RCC 7860 (cell line): ENCODE measurements around the gene ETNK1.

Experiments used
- DNase-seq: peaks from one replicate; pipeline ENCODE4 v3.0.0-alpha.2; 2015; ENCODE audit warnings: low spot score
- FAIRE-seq: peaks from 2 replicates; lab custom pipeline; 2012; peaks lifted over from hg19 to GRCh38; lab: Jason Lieb, UNC

ETNK1 gene

DNA sequence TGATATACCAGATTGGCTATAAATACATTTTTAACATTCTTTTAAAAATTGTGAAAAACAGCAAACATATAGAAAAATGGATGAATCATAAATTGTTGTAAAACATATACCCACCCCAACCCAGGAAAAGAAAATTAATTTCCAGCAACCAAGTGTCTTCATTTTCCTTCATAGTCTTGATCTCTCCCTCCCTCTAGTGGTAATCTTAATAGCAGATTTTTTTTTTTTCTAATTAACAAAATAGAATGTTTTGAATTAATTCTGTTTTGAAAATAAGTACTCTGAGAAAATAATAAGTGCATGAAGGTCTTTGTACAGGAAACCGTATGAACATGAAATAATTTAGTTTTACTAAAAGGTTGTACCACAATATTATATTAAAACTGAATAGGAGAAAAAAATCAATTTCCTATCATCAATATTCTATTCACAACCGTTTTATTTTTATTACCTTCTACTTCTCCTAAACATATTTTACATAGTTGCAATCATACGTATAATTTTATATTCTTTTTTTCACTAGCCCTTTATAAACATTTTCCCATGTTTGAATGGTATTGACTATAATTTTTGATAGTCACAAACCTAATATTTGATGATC is 7.0 kb downstream of the ETNK1 start:
- DNase-seq (no peak), FAIRE-seq (peak; percentile 80)

DNA sequence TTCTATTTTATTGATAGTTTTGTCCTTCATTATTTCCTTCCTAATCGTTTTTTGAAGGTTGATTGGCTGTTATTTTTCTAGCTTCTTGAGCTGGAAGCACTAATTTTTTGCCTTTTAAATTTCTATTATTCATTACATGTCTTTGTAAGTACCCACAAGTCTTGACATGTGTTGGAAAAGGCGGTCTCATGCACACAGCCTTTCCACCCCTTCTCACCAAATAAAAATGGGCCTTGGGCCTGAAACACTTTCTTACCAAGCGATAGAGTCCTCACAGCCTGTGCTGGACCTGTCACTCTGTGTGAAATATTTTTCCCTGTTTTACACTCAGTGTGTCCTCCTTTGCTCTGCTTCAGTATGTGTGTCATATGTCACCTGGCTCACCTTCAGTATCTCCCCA is 9.9 kb downstream of the ETNK1 start:
- FAIRE-seq (no peak), DNase-seq (no peak)

DNA sequence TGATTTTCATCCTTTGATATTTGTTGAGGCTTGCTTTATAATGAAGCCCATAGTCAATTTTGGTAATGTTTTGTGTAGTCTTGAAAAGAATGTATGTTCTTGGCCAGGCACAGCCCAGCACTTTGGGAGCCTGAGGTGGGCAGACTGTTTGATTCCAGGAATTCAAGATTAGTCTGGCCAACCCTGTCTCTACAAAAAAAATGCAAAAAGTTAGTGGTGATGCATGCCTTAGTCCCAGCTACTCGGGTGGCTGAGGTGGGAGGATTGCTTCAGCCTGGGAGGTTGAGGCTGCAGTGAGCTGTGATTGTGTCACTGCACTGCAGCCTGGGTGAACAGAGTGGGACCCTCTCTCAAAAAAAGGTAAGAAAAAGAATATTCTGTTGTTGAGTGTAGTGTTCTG is 10.8 kb downstream of the ETNK1 start:
- DNase-seq (no peak), FAIRE-seq (no peak)

DNA sequence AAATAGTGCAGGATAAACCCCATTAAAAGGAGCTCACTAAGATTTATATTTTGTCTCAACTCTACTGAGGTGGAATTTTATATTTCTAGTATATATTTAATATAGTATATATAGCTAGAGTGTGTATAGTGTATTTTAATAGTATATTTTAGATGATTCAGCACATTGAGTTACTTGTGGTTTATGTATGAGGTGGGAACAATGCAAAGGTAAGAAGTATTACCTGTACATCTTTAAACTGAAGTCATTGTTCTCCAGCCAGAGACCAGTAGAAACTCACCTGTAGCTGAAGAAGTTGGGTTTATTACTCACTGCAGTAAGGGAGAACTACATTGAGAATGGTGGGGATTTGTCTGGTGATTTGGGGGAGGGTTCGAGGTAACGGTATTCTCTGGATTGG is 15.9 kb downstream of the ETNK1 start:
- DNase-seq (no peak), FAIRE-seq (no peak)

GRCh38 chr12:22641353-22642053 is 16.5 kb downstream of the ETNK1 start:
- DNase-seq: no peak
- no peak for FAIRE-seq

- no peak for DNase-seq
- FAIRE-seq: no peak
Measured at GRCh38 chr12:22648668-22649067, 23.7 kb downstream of the ETNK1 start.

DNA sequence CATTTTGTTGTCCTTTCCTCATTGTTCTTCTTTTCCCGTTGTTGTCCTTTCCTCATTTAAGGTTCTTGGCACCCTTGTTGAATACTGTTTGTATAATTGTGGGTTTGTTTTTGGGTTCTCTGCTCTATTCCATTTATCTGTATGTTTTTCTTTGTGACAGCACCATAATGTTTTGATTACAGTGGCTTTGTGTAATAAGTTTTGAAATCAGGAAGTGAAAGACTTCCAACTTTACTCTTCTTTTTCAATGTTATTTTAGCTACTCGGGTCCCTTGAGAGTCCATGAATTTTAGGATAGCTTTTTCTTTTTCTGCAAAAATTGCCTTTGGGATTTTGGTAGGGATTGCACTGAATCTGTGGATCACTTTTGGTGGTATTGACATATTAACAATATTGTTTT is 28.1 kb downstream of the ETNK1 start:
- DNase-seq: no peak
- FAIRE-seq: no peak

DNA sequence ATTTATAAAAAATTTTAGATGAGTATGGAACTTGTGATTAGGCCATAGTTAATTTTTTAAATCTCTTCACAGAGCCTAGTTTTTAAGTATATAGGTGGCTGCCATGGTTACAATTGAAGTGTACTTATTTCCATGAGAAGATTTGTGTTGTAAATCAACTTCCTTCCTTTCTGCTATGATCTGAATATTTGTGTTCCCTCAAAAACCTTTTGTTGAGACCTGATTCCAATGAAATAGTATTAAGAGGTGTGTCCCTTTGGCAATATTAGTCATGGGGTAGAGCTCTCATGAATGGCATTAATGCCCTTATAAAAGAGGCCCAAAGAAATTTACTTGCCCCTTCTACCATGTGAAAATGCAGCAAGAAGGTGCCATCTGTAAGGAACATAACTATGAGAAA is 28.8 kb downstream of the ETNK1 start:
- no peak for FAIRE-seq
- DNase-seq: no peak

DNA sequence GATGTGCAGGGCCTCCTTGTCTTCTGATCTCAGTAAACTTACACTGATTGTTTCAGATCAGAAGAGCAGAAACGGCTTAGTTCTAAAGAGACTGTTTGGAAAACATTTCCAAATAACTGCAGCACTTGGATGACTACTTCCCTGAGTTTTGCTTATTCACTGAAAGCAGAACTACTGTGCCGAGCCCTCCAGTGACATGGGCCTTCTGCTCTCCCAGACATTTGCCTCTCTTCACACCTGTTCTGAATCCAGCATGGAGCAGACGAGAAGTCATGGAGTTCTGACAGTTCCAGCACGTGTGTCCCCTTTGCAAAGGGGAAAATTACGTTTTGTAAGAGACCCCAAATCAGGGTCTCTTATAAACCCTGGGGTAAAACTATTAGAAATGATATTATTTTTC is 31.4 kb downstream of the ETNK1 start:
- FAIRE-seq (no peak), DNase-seq (no peak)

DNA sequence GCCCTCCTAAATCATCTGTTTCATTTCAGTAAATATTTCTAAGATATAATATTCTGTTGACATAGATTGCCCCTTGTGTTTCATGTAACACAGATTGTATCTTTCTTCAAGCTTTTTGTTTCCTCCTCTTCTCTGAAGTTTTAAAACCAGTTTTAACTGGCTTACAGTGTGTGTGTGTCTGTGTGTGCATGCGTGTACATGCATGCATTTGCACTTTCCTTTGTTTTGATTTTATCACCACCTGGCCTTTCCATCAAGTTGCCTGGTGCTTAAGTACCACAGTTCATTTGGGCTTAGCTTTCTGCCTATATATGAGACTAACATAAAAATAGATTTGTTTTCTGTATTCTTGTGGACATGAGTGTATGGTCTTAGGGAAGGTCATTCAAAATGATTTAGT is 31.9 kb downstream of the ETNK1 start:
- DNase-seq: no peak
- no peak for FAIRE-seq

- DNase-seq (no peak), FAIRE-seq (peak; percentile 15)
Measured at GRCh38 chr12:22657538-22657937, 32.6 kb downstream of the ETNK1 start.

DNA sequence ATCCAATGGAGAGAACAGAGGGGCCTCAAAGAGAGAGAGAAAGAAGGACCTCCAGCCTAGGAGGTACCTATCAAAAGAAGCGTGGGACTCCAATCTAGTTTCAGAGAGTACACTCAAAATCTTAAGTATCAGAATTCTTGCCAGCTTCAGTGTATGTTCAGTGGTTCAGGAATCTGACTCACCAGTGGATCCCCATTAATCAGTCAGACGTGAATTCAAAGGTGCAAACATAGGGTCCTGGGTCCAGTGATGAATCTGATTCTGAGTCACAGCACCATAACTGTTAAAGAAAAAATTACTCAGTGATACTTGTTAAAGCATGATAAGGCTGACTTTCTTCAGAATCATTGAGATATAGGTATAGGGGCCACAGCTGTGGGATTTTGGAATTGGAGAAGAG is 33.2 kb downstream of the ETNK1 start:
- DNase-seq (peak; percentile 58), FAIRE-seq (peak; percentile 88)

- DNase-seq: no peak
- FAIRE-seq: no peak
Measured at GRCh38 chr12:22662356-22662755, 37.4 kb downstream of the ETNK1 start.

- FAIRE-seq (no peak), DNase-seq (no peak)
Measured at GRCh38 chr12:22665476-22665875, 40.5 kb downstream of the ETNK1 start.

DNA sequence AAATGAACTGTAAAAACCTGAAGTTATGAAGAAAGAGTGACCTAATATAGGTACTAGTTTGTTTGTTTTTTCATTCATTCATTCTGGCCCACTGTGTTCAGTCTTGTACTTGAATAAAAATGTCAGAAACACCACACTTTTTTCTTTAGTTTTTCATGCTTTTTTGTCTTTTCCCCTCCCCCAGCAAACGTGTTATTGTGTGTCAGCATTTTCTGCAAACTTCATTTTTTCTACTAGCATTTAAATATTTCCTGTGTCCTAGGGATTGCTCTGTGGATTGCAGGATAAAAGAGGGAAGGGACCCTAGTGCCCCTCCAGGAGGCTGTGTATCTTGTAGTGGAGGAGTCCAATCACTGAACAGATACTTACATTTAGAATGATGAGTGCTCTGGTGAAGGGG is 42.2 kb downstream of the ETNK1 start:
- DNase-seq (no peak), FAIRE-seq (no peak)

DNA sequence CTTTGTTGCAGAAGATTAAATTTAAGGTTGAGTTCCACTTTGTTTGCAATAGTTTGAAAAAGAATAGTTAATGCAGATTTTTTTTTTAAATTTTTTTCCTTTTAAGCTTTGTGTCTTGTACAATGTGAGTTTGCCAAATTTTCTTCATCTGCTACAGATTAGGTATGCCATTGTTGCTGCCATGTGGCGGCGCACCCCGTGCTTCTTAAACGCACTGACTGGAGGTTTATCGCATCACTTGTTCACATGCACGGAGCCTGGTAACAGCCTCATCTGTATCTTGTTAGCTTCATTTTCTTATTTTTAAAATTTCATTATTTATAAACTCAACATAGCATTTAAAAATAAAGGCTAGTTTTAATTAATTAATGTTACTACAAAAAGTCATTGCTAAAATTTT is 43.5 kb downstream of the ETNK1 start:
- DNase-seq (no peak), FAIRE-seq (no peak)

GRCh38 chr12:22670762-22671161 is 45.8 kb downstream of the ETNK1 start:
- peak; percentile 45 for FAIRE-seq
- DNase-seq: no peak

DNA sequence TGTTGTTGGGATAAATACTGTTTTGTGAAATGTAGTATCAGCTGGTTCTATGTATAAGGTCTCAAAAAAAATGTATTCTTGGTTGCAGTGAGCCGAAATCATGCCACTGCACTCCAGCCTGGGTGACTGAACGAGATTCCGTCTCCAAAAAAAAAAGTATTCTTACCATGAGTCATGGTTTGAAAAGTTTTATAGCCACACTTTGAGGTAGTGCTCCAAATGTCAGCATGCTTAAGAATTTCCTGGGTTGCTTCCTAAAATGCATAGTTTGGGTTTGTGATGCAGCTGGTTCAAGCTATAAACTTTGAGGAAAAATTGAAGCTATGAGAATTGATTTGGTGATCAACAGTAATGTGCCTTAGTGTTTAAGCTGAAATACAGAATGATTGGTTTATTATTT is 48.0 kb downstream of the ETNK1 start:
- DNase-seq (no peak), FAIRE-seq (no peak)

DNA sequence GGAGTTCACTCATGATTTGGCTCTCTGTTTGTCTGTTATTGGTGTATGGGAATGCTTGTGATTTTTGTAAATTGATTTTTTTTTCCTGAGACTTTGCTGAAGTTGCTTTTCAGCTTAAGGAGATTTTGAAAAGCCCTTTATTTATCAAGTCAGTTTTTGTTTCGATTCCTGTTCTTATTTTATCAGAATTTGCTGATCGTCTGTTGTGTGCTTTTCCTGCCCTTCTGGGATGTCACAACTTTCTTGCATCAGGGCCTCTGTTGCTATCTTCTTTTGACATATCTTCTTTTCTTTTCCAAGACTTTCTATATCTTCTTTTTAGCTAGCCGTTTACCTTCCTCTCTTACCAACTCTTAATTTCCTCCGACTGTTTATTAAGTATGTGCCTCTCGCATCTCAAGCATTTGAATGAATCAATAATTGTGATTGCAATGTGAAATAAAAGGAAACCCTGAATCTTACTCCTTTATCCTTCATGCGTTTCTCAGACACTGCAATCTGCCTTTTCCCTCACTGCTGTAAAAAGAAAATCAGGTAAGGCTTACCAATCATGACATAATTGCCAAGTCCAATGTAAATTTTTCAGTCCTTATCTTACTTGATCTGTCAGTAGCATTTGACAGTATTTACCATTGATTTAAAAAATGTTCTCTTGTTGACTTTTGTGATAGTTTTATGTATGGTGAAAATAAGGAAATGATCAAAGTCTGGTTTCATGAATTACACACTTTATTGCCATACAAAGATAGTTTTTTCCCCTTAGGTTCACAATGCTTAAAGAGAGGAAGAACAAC is 53.0 kb downstream of the ETNK1 start:
- no peak for FAIRE-seq

GRCh38 chr12:22682663-22683062 is 57.7 kb downstream of the ETNK1 start:
- no peak for FAIRE-seq

More for the DNA sequence above, 53.0 kb downstream of the ETNK1 start:
- no peak for DNase-seq

DNA sequence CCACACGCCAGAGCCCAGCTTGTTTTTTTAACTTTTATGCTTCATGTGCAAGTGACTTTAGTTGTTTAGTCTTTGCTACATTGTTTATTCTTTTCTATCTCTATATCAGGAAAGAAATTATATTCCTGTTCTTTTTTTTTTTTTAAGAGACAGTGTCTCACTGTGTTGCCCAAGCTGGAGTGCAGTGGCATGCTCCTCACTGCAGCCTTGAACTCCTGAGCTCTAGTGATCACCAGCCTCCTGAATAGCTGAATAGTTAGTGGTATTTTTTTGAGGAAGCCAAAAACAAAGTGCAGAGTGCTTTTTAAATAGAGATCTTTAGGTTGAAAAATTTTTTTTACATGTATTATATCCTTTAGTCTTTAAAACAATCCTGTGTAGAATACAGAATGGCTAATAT is 58.2 kb downstream of the ETNK1 start:
- no peak for FAIRE-seq
- DNase-seq: no peak

More at GRCh38 chr12:22682663-22683062, 57.7 kb downstream of the ETNK1 start:
- no peak for DNase-seq
